Activated naive CD8-positive, alpha-beta T cell treated with anti-CD3 and anti-CD28 coated beads, Interleukin-2, amount 50 U/mL, for 16 hours (primary cell): ENCODE results near the gene SAMD14.
"Not testable (repeated sequence)": the region's sequence is repeated elsewhere in the genome, so short reads cannot be mapped to it uniquely, and the experiment has no call there.

Experiments used
- DNase-seq: peaks from one replicate; pipeline ENCODE4 v3.0.0-alpha.2; 2020; ENCODE audit warnings: low read depth, low spot score

Gene SAMD14

GRCh38 chr17:50076591-50077235 is 53.2 kb downstream of the SAMD14 start:
- no peak for DNase-seq

DNA sequence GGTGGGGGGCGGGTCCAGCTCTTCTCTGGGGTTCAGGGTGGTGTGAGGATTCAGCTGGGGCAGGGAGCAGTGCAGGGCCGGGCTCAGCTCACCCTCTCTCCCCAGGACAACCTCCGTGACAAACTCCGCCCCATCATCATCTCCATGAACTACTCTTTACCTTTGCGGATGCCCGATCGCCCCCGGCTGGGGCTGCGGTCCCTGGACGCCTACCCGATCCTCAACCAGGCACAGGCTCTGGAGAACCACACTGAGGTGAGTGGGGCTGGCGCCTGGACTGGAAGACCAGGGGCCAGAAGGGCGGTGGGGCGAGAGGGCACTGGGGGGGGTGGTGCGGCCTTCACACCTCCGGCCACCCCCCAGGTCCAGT is 53.8 kb downstream of the SAMD14 start:
- no peak for DNase-seq

GRCh38 chr17:50075446-50076032 is 54.4 kb downstream of the SAMD14 start:
- DNase-seq: no peak

DNA sequence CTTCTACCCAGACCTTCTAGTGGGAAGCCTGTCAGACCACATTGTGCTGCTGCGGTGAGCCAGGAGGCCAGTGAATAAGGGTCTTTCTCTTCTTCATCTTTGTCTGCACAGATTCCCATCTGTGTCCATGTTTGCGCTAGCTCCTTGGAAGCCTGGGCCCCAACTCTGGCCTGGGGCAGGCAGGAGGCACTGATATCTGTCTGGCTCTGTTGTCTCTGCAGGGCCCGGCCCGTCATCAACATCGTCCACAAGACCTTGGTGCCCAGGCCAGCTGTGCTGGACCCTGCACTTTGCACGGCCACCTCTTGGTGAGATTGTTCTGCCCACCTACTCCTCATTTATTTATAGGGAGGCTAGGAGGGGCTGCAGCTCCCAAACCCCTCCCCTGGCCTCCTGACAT is 55.7 kb downstream of the SAMD14 start:
- DNase-seq: no peak

DNA sequence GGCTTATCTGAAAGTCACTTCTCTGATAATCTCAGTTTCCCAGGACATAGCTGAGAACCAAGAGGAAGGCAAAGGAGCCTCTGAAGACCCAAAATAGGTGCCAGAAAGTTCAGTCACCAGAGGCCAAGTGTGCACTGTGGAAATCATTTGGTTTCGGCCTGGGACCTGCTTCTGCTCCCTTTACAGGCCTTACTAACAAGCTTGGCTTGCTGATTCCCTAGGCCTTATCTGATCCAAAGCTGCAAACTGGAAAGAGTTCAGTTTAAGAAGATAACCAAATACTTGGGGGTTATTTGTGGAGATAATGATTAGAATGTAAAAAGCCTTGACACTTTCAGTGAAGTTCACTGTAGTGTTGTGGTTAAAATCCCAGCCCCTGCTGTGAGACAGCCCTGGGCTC is 57.0 kb downstream of the SAMD14 start:
- DNase-seq: no peak

DNA sequence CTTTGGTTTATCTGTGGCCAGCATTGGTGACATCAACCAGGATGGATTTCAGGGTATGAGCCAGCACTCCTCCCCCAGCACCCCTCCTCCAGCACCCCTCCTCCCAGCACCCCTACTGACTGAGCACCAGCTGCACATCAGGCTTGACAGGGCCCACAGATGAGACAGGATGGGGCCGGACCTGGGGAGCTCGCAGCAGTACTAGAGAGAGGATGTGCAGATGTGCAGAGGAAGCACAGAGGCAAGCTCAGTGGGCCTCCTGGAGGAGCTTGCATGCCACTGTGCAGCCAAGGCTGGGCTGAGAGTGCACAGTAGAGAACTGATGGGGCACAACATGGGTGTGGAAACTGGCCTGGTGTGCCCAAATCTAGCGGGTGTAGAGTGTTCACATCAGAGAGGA is 57.8 kb downstream of the SAMD14 start:
- DNase-seq: no peak

GRCh38 chr17:50071692-50072091 is 58.3 kb downstream of the SAMD14 start:
- DNase-seq: no peak

DNA sequence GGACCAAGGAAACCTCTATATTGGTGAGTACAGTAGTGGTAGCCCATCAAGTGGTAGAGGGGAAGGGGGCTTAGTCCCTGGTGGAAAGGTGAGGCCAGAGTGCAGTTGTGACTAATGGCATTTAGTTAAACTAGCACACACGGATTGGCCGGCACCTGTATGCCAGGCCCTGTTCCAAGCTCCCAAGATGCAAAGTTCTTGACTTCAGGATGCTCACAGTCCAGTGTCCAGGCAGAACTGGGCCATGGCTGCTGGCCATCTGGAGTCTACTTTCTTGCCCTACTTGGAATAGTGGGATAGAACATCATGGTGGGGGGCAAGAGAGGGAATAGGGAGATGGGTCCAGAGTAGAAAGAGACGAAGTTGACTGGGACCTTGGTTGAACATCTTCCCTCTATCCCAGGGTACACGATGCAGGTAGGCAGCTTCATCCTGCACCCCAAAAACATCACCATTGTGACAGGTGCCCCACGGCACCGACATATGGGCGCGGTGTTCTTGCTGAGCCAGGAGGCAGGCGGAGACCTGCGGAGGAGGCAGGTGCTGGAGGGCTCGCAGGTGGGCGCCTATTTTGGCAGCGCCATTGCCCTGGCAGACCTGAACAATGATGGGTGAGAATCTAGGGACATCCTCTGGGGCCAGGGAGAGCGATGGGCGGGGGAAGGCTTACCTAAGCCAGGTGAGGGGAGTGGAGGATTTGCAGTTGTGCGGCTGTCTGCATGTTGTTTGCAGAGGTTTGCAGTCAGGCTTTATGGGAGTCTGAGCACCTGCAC is 58.9 kb downstream of the SAMD14 start:
- DNase-seq: no peak

GRCh38 chr17:50067996-50068395 is 62.0 kb downstream of the SAMD14 start:
- no peak for DNase-seq

DNA sequence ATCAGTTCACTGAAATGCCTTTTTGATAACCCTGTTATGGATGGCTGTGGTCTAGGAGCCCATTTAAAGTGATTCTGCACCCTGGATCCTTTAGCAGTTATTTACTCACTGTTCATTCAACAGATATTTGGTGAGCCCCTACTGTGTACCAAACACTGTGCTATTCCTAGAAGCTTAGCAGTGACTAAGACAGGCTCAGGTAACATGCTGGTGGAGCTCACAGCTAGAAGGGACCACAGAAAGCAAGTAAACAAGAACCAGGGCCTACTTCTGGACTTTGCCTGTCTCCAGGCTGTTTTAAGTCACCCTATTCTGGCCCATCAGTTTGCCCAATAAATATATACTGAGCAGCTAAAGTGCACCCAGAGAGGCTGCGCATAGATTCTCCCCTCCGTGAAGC is 63.0 kb downstream of the SAMD14 start:
- DNase-seq: no peak

GRCh38 chr17:50065056-50065455 is 64.9 kb downstream of the SAMD14 start:
- no peak for DNase-seq

DNA sequence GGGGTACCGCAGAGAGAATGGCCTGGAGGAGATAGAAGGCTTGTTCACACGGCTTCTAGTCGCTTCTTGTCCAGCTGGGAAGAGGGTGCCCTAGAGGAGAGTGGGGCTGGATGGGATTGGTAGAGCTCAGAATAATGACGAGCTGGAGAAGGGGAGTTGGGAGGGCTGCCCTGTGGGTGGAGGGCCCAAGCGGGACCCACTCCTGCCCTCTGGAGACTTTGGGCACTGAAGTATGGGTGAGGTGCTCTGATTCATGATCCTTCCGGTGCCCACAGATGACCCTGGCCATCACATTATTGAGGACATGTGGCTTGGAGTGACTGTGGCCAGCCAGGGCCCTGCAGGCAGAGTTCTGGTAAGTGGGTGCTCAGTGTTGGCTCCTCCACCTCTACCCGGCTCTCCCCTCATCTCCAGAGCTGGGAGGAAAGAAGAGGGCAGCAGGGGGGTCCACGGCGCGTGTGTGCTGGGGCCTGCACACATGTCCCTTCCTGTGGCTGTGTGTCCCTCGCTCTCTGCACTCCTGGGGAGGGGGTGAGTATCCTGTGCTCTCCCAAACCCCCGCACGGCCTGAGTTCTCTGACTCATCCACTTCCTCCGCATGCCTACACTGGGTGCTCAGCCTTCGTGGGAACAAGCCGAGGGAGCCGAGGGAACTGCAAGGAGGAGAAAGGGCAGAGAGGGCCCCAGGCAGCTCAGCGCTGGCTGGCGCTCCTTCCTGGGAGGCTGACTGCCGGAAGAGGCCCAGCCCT is 65.5 kb downstream of the SAMD14 start:
- DNase-seq: no peak

- no peak for DNase-seq
Observed at GRCh38 chr17:50063561-50064252, 66.3 kb downstream of the SAMD14 start.

DNA sequence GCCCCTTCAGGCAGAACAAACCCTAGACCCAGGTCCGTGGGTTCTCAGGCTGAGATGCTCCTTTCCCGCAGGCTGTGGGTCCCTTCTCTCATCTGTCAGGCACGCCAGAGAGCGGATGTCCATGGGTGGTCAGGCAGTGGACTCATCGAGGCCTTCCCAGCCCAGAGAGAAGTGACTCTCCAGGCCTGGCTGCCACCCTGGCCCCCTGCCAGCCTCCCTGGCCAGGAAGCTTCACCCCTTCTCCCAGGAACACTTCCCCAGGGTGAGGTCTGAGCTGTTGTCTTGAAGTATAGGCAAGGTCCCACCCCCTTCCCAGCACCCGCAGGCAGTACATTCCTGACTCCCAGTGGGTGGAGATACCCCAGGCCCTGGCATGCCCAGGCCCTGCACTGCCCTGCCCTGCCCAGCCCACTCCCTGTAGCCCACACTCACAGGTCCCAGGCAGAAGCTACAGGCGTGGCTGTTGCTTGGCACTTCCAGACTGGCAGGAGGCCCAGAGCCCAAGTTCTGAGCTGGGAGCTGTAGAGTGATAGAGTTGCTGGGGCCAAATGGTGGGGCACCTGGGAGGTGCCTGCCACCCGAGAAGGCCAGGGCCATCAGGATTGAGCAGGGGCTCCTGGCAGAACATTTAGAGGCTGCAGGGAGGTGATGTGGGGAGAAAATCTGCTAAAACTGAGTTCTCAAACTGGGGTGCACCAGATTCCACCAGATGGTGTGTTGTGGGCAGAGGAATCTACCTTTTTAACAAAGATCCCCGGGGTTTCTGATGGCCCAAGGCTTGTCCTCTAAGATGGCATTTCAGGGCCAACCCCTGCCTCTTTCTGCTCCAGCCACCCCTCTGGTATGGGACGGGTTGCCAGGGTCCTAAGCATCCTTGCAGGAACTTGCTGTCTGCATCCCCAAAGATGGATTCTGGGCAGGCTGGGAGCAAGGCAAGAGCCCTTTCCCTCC is 67.4 kb downstream of the SAMD14 start:
- DNase-seq: no peak

- DNase-seq: not testable (repeated sequence)
Observed at GRCh38 chr17:50061713-50062045, 68.3 kb downstream of the SAMD14 start.

DNA sequence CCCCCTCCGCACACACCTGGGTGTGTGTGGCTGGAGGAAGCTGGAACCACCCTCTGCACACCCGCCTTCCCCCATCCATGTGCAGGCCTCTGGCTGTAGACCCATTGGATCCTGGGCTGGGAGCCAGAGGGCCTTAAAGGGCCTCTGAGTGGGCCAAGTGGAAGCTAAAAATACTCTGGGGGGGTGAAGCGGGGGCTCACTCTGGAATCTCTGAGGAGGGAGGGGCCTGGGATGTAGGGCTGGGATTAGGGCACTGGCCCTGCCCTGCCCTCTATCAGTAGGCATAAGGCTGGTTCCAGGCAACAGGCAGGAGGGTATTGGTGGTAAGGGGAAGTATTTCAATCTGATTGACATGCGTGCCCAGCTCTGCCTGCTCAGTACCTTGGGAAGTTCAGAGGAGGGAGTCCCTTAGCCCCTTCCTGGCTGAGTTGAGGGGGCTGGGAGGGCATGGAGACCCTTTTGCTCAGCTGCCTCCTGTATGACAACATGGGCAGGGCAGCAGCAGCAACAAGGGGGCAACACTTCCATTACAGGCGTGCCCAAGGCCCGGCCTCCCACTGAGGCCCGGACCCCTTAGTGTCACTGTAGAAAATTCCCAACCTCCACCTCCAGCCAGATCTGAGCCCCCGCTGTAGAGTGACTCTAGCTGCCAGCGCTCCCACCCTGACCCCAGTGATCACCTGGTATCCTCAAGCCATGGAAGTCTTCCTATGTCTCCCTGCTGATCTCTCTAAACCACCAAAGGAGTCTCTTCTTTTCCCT is 68.8 kb downstream of the SAMD14 start:
- no peak for DNase-seq
